ENCODE measurements around the gene MAGEA4.

MAGEA4 gene

DNA sequence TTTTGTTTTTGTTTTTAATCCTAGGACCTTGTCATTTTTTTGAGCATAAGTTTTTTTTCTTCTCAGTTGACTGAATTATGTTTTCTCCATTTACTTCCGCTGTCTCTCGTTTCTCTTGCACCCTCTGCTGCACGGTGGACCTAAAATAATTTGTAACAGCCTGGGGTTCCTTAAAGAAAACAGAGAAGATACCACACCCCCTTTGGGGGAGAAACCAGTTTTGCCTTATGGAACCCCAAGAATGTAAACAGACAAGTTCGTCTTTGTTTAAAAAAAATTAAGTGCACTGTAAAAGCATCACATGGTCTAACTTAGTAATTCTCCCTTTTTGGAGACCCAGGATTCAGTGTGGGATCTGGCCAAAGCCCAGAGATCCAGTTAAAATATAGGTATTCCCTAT lies 32.8 kb upstream of the MAGEA4 start:
- H3K9me3 ChIP-seq (ENCODE audit: insufficient read depth, low read depth, low read length): no peaks in the 10 kb centered on the region
- H3F3A ChIP-seq (ENCODE audit: low read depth): no peaks in the 10 kb centered on the region
- H3K79me2 ChIP-seq (ENCODE audit: insufficient read depth, low read length): no peaks in the 10 kb centered on the region
- H3K36me3 ChIP-seq (ENCODE audit: insufficient read depth, low read length): no peaks in the 10 kb centered on the region
- no peaks in the 10 kb centered on the region for H3K9me2 ChIP-seq (replicated peaks; ENCODE audit: low read depth, low read length)
- TF ChIP-seq, protein P1, sequence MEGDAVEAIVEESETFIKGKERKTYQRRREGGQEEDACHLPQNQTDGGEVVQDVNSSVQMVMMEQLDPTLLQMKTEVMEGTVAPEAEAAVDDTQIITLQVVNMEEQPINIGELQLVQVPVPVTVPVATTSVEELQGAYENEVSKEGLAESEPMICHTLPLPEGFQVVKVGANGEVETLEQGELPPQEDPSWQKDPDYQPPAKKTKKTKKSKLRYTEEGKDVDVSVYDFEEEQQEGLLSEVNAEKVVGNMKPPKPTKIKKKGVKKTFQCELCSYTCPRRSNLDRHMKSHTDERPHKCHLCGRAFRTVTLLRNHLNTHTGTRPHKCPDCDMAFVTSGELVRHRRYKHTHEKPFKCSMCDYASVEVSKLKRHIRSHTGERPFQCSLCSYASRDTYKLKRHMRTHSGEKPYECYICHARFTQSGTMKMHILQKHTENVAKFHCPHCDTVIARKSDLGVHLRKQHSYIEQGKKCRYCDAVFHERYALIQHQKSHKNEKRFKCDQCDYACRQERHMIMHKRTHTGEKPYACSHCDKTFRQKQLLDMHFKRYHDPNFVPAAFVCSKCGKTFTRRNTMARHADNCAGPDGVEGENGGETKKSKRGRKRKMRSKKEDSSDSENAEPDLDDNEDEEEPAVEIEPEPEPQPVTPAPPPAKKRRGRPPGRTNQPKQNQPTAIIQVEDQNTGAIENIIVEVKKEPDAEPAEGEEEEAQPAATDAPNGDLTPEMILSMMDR (conservative IDR thresholded peaks at IDR 0.05; ENCODE audit: low read length): no peak
- TF ChIP-seq EZH2phosphoT487 (IDR thresholded peaks at IDR 0.05; ENCODE audit: borderline replicate concordance): no peak
- no peak overlapping the region for H2AFZ ChIP-seq (ENCODE audit: low read length)
- no peak overlapping the region for H3K4me3 ChIP-seq (ENCODE audit: low read length, poor library complexity, severe bottlenecking)
- H3K9ac ChIP-seq (ENCODE audit: low read depth, low read length, poor library complexity, severe bottlenecking): no peak overlapping the region
- H4K20me1 ChIP-seq (ENCODE audit: insufficient read depth, low read length, poor library complexity, severe bottlenecking): no peaks in the 10 kb centered on the region
- no peaks in the 10 kb centered on the region for H3K27me3 ChIP-seq (ENCODE audit: insufficient read depth, low read length, poor library complexity, severe bottlenecking)
- H3K4me1 ChIP-seq (ENCODE audit: insufficient read depth, low read length, poor library complexity, severe bottlenecking): no peaks in the 10 kb centered on the region
- H3K4me2 ChIP-seq (ENCODE audit: low read depth, low read length, poor library complexity, severe bottlenecking): no peak overlapping the region

DNA sequence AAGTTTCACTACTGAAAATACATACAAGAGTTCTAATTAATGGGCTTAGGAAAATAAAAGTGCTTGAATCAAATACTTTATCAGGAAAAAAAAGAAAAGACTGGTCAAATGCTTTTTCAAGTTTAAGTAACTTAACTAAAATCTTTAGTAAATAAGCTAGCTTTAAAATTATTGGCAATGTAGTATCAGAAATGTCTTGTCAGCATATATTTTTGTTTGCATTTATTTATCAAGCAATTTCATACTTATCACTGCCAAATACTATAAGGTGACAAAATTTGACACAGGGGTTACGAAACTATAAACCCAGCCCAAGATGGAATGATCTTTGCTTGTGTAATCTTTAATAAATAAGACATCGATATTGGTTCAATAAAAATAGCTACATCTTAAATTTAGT lies 31.8 kb upstream of the MAGEA4 start:
- Histone ChIP-seq H3K27me3 (ENCODE audit: insufficient read depth, low read length, poor library complexity, severe bottlenecking) (no peaks in the 10 kb centered on the region), H3K4me3 (ENCODE audit: low read length, poor library complexity, severe bottlenecking) (no peak overlapping the region), H4K20me1 (ENCODE audit: insufficient read depth, low read length, poor library complexity, severe bottlenecking) (no peaks in the 10 kb centered on the region), H3K9ac (ENCODE audit: low read depth, low read length, poor library complexity, severe bottlenecking) (no peak overlapping the region), H2AFZ (ENCODE audit: low read length) (no peak overlapping the region), H3K79me2 (ENCODE audit: insufficient read depth, low read length) (no peaks in the 10 kb centered on the region), H3K9me2 (replicated peaks; ENCODE audit: low read depth, low read length) (no peaks in the 10 kb centered on the region), H3K36me3 (ENCODE audit: insufficient read depth, low read length) (no peaks in the 10 kb centered on the region), H3F3A (ENCODE audit: low read depth) (no peaks in the 10 kb centered on the region), H3K9me3 (ENCODE audit: insufficient read depth, low read depth, low read length) (no peaks in the 10 kb centered on the region), H3K4me2 (ENCODE audit: low read depth, low read length, poor library complexity, severe bottlenecking) (no peak overlapping the region), H3K4me1 (ENCODE audit: insufficient read depth, low read length, poor library complexity, severe bottlenecking) (no peaks in the 10 kb centered on the region)
- TF ChIP-seq, protein P1 (conservative IDR thresholded peaks at IDR 0.05; ENCODE audit: low read length): no peak

DNA sequence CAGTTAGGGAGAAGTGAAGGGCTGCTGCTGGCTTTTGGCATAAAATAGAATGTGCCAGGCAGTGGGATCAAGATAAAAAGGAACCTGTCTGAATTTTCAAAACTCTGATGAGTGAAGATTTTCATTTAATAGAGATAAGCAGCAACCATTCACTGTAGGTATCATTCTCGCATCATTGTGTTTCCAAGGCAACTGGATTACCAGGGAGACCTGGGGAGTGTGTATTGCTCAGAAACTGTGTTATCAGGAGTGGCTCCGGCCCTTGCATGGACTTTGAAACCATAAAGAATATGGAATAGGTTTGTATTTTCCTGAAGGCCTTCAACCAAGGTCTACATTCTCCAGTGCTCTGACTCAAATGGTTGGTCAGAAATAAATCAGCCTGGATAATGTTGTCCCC lies 23.3 kb upstream of the MAGEA4 start:
- Histone ChIP-seq H2AFZ (ENCODE audit: low read length) (no peak overlapping the region), H3K4me1 (ENCODE audit: insufficient read depth, low read length, poor library complexity, severe bottlenecking) (no peaks in the 10 kb centered on the region), H3K9ac (ENCODE audit: low read depth, low read length, poor library complexity, severe bottlenecking) (no peak overlapping the region), H4K20me1 (ENCODE audit: insufficient read depth, low read length, poor library complexity, severe bottlenecking) (no peaks in the 10 kb centered on the region), H3K36me3 (ENCODE audit: insufficient read depth, low read length) (no peaks in the 10 kb centered on the region), H3F3A (ENCODE audit: low read depth) (no peaks in the 10 kb centered on the region), H3K9me2 (replicated peaks; ENCODE audit: low read depth, low read length) (no peaks in the 10 kb centered on the region), H3K4me2 (ENCODE audit: low read depth, low read length, poor library complexity, severe bottlenecking) (no peak overlapping the region), H3K79me2 (ENCODE audit: insufficient read depth, low read length) (no peaks in the 10 kb centered on the region), H3K9me3 (ENCODE audit: insufficient read depth, low read depth, low read length) (no peaks in the 10 kb centered on the region), H3K27me3 (ENCODE audit: insufficient read depth, low read length, poor library complexity, severe bottlenecking) (no peaks in the 10 kb centered on the region), H3K4me3 (ENCODE audit: low read length, poor library complexity, severe bottlenecking) (no peak overlapping the region)
- TF ChIP-seq EZH2phosphoT487 (IDR thresholded peaks at IDR 0.05; ENCODE audit: borderline replicate concordance): no peak
- TF ChIP-seq, protein P1 (conservative IDR thresholded peaks at IDR 0.05; ENCODE audit: low read length): no peak
